OCI-LY3 (cell line): ENCODE data around the gene GPSM3.

Experiments
- CTCF ChIP-seq: fragments of 200-600, 300-600 bp; sonication (generic); IDR thresholded peaks from 2 replicates; pipeline ENCODE4 v1.5.1; 2014; ENCODE audit warnings: antibody characterized with exemption, low read length, low read depth
- EZH2phosphoT487 ChIP-seq: fragments of 200-600 bp; shearing (Covaris generic); IDR thresholded peaks from 2 replicates; pipeline ENCODE4 v1.6.1; 2018; ENCODE audit warnings: antibody characterized with exemption, mixed run types, low read depth

- no peak for TF ChIP-seq CTCF
- TF ChIP-seq EZH2phosphoT487: no peak
Observed at GRCh38 chr6:32183030-32183429, 9.4 kb downstream of the GPSM3 start.
